HG03469 (cell line): Measurements from ENCODE around the gene DDIT4.
"Not testable (repeated sequence)": the region's sequence is repeated elsewhere in the genome, so short reads cannot be mapped to it uniquely, and the experiment has no call there.

Experiments used
- ATAC-seq: cut with Tn5 transposase; IDR thresholded peaks from one replicate; pipeline ENCODE4 v1.9.1; 2021; ENCODE audit warnings: mild to moderate bottlenecking, moderate library complexity, moderate number of reproducible peaks; ENCODE audit not compliant: unreplicated experiment

DDIT4 gene

DNA sequence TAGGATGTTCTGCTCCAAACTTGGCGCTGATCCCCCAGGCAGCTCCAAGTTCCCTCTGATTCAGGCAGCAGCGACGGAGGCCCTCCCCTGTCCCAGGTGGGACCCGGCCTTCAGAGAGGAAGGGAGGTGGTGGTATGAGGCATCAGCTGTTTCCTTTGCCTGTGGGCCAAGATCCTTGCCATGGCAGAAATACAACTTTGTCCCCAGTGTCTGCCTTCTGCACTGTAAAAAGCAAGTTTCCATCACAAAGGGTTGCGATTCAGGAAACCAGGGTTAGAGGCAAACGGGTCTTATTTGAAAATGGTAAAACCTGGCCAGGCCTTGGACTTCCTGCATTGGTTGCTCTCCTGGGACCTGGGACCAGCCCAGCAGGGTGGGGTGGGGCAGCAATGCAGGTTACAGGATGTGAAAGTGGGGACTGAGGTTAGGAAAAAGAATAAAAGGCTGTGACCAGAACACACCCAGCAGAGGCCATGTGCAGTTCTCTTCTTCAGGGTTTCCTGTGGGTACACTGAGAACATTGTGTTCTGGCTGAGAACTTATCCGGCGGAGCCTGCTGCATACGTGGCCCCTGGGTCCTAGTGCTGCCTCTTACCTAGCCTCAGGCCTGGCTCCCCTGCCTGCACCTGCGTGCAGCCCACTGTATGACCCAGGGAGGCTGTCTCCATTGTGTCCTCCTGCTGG is 25.1 kb upstream of the DDIT4 start:
- peak; percentile 46 for ATAC-seq

DNA sequence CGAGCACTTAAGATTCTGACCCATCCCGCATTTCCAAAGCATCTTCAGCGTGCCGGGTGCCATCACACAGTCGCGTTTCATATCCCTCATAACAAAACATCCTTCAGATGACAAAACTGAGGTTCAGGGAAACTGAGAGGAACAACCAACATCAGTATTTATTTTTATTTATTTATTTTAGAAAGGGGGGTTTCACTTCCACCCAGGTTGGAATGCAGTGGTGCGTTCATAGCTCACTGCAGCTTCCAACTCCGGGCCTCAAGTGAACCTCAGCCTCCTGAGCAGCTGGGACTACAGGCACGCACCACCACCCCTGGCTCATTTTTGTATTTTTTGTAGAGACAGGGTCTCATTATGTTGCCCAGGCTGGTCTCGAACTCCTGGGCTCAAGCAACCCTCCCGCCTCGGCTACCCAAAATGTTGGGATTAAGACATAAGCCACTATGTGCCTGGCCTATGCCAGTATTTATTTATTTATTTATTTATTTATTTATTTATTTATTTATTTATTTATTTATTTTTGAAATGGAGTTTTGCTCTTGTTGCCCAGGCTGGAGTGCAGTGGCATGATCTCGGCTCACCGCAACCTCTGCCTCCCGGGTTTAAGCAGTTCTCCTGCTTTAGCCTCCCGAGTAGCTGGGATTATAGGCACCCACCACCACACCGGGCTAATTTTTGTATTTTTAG is 24.4 kb upstream of the DDIT4 start:
- ATAC-seq = not testable (repeated sequence)

DNA sequence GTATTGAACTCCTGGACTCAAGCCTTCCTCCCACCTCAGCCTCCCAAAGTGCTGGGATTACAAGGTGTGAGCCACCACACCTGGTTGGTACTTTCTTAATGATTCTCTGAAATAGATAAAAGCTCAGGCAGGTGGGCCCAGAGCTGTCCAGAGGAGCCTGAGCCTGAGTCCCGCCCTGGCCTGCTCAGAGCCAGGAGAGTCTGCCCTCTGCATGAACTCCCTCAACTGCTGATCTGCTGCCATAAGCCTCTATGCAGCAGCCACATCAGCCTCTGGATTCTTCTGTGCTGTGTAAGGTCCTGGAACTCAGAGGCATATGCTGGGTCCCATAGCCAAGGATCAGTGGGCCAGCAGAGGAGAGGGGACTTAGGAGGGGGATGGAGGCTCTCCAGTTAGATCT is 23.1 kb upstream of the DDIT4 start:
- no peak for ATAC-seq

DNA sequence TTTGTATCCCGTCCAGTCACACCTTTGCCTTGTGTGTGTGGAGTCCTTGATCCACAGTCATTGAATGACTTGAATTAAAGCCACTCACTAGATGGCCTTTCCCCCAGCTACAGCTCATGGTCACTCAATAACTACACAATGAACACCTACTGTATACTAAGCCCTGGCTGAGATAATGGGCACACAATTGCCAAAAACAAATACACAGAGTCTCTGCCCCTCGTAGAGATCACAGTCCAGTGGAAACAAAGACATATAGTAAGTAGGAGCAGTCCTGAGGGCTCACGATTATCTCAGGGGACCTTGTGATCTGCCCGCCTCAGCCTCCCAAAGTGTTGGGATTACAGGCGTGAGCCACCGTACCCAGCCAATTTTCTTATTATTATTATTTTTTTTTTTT is 22.1 kb upstream of the DDIT4 start:
- no peak for ATAC-seq

DNA sequence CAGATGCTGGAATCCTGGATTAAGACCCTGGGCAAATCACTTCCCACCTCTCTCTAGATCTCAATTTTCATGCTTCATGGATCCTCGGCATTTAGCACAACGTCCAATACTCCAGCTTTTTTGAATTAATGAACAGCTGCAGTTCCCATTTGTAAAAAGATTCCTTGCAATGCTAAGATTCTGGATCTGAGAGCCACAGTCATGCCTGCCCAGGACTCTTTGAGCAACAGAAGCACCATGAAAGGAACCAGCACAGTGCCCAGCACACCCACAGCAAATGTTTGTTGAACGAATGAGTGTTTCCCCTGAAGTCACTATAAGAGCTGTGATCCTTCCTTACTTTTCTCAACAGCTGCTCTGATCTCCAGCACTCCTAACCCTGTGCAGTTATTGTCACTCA is 20.8 kb upstream of the DDIT4 start:
- ATAC-seq = no peak

DNA sequence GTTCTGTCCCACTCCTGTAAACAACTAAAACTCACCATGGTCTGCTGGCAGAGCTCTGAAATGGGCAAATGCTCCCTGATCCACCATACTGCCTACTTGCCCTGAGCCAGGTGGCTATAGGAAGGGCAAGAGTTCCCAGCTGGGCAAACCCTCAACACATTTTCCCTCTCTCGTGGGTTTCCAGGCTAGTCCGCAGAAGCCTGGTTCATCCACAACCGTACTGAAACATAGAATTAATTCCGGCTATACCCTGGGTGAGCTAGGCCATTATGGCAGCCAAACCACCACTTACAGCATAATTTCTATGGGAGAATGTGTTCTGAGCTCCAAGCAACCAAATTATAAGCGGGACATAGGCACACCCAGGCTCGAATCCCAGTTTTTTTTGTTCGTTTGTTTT is 20.1 kb upstream of the DDIT4 start:
- no peak for ATAC-seq

DNA sequence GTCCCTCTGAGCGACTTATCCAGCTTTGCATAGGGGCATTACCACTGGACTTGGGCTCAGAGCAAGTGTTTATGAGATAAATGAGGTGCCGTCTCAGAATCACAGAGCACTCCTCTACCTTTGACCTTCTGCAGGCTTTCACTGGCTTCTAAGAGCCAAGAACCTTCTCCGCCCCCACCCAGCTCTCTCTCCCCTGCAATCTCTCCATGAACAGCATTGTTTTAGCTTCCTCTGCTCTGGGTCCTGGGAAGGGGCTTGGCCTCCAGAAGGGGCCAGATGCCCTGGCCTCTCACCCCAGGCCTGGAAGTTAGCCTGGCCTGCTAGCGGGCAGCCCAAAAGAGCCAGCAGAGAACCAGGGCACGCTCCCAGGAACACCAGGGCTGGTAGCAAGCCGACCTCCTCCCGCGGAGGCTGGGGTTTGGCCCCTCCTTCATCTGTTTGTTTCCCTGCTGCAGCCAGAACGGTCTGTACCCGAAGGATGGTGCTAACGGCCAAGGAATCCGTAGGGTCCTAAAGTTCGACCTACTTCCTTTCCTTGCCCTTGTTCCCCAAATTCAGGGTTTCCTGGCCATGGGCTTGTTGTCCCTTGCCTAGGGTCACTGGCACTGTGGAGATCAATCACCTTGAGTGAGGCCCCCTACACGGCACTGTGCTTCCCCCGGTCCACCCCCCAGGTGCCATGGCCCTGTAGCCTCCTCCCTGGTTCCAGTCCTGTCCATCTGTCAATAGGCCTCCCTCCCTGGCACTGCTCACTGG is 18.7 kb upstream of the DDIT4 start:
- ATAC-seq = no peak

DNA sequence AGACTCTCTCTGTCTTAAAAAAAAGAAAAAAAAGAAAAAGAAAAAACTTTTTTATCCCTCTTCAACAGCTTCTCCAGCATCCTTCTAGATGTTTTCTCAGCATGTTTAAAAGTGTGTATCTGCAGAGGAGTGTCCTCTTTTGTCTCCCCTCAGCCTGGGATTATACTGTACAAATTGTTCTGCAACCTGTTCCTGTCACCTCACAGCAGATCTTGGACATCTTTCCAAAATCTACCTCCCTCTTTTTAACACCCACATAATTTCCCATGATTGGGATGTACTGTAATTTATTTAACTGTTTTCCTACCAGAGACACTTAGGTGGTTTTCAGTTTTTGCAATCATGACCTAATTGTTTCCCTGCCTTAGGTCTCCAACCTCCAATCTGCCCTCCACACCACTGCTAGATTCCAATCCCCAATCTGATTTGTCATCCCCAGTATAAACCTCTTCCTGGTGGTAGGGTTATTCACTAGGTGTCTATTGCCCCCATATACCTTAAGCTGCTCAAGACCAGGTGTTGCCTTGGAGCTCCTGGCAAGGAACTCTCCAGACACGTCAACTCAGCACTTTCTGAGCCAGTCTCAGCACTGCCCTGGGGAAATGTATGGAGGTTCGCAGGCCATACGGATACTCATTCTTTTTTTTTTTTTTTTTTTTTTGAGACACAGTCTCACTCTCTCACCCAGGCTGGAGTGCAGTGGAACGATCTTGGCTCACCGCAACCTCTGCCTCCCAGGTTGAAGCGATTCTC is 17.6 kb upstream of the DDIT4 start:
- ATAC-seq = no peak

DNA sequence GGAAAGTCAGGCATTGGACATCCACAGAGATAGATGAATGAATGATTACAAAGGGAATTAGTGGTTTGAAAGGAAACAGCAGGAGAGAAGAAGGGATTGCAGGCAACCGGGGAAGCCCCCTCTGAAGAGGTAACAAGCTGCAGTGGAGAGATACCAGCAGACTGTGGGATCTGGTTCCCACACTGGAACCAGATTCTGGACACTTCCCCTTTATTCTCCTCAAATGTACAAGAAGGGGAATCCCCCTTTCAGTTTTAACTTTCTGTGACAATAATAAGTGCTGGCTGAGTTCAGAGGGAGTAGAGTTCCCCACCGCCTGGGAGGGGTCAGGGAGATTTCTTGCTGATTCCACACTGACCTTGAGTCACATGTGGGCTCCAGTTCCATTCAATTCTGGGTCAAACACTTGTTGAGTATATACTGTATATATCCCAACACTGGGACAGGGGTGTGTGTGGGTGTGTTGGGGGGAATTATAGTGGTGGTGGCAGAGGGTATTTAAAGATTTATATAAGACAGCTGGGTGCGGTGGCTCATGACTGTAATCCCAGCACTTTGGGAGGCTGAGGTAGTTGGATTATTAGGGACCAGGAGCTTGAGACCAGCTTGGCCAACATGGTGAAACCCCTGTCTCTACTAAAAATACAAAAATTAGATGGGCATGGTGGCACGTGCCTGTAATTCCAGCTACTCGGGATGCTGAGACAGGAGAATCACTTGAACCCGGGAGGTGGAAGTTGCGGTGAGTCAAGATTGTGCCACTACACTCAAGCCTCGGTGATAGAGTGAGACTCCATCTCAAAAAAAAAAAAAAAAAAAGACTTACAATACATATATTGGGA is 16.5 kb upstream of the DDIT4 start:
- ATAC-seq = no peak

DNA sequence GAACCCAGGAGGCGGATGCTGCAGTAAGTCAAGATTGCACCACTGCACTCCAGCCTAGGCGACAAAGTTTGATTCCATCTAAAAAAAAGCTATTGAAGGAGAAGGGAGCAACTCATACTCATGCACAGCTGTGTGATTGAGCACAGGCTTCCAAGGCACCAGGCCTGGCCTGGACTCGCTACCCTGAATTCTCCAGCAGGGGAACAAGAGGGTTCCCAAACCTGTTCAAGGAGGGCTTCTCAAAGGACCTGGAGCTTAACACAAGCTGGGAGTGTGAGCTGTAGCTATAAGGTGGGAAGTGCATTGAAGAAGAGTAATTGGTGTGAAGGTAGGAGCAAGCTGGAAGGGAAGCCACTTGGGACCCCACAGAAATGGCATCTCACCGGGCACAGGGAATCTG is 15.1 kb upstream of the DDIT4 start:
- no peak for ATAC-seq

DNA sequence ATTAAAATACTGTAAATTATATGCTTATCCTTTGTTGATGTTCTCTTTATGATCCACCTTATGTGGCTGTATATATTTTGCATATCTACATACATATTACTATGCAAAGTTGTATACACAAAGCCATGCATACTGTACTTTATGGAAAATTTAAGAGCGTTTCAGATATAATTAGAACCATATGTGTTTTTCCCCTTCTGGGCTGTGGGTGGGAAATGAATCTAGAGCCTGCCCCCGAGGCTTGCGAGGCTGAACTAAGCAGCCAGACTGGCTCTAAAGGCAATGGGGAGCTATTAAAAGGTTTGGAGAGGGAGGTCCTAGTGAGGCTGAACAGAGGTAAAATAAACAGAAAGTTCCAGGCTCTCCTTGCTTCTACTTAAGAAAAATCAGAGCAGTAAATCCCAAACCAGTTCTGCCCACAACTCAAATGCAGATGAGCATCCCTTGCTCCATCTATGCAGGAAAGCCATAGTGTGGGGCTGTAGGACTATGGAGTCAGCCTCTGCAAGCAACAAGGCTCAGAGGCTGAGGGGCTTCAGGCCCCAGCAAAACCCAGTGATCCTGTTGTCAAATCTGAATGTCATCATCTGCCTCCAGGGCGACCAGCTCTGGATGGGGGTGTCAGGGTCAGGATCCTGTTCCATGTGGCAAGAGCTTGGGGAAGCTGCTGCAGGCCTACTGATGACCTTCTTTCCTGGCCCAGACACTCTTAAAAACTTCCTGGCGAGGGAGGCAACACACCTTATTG is 14.1 kb upstream of the DDIT4 start:
- no peak for ATAC-seq

DNA sequence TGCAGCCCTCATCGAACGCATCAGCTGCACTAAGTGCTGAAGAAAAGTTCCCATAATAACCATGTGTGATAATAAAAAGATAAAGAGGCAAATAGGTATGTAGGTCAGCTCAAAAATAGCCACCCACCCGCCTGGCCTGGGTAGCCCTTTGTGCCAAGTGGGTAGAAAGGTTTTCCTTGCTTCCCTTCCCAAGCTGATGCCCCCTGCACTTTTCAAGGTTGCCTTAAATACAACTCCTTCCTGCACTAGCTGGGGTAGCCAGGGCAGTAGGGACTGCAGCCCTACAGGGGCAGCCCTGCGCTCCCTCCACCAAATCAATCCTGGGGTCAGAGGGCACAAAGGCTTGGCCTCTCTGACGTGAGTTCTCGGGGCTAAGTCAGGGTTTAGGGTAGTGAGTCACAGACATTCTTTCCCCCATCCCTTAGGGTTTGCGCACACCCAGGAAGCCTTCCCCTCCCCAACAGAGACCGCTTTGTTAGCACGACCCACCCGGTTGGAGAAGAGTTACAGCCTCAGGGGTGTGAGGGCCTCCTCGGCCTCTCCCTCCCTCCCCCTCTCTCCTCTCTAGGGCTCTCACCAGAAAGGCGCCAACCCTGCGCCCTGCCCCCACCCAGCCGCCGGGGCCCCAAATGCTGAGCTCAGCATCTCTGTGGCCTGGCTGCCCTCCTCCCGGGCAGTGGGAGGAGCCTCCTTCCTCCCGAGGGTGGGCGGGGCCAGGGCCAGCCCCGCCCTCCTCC is 13.3 kb upstream of the DDIT4 start:
- peak; percentile 31 for ATAC-seq

DNA sequence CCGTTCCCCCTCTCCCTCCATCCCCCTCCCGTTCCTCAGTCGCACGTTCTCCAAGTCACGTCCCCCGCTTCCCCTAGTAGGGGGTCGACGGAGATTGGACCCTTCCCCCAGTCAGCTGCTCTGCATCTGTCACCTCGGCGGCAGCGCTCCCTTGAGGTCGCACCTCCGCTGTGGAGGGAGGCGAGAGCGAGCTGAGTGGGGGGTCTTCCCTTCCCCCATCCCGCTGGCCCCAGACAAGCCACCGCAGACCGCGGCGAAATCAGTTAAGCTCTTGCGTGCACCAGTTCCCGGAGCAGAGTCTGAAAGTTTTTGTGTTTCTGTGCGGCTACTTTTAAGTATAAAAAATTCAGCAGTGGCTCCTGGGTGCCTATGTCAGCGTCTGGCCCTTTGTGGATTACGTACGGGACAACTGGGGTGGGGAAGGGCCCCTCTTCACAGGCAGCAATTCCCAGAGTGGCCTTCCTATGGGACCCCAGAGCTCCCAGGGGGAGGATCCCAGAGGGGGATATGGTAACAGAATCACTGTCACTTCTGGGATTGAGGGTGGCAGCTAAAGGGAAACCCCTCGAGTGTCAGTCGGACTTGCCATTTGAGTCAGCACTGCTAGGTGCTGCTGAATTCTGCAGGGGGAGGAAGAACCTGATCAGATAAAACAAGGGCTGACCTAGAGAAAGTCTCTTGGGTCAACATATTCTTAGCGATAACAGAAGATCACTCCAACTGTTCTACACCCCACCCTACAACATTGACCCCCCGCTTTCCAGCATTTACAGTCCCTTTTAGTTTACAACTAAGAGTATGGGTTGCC is 12.5 kb upstream of the DDIT4 start:
- peak; percentile 33 for ATAC-seq

DNA sequence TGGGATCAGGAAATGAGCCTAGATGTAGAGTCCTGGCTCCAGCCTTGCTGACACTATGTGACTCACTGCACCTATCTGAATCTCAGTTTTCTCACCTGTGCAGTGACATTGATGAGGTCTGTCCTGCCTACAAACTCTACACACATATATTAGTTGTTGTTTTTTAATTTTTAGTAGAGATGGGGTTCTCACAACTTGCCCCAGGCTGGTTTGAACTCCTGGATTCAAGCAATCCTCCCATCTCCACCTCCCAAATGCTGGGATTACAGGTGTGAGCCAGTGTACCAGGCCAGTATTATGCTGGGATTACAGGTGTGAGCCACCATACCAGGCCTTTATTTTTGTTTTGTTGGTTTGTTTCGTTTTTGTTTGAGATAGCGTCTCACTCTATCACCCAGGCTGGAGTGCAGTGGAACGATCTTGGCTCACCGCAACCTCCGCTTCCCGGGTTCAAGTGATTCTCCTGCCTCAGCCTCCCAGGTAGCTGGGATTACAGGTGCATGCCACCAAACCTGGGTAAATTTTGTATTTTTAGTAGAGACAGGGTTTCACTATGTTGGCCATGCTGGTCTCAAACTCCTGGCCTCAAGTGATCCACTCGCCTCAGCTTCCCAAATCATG is 11.8 kb upstream of the DDIT4 start:
- ATAC-seq = peak; percentile 14

DNA sequence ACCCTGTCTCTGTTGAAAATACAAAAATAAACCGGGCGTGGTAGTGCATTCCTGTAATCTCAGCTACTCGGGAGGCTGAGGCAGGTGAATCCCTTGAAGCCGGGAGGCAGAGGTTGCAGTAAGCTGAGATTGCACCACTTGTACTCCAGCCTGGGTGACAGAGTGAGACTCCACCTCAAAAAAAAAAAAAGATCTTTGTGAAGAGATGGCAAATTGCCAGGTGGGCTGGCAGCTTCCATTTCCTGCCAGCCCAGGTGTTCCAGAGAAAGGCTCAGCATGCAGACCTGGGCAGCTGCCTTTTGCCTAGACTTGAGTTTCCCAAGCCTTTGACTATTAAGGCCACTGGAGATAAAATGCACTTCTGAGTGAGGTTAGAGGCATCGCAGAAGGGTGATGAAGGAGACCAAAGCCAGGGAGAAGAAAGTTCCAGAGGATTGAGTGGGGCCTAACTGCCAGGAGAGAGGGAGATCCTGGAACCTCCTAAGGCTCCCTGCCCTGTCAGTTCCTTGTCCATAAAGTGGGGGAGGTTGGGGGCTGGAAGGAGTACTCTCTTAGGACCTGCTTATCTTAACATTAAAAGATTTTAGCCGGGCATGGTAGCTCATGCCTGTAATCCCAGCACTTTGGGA is 10.0 kb upstream of the DDIT4 start:
- ATAC-seq = no peak

DNA sequence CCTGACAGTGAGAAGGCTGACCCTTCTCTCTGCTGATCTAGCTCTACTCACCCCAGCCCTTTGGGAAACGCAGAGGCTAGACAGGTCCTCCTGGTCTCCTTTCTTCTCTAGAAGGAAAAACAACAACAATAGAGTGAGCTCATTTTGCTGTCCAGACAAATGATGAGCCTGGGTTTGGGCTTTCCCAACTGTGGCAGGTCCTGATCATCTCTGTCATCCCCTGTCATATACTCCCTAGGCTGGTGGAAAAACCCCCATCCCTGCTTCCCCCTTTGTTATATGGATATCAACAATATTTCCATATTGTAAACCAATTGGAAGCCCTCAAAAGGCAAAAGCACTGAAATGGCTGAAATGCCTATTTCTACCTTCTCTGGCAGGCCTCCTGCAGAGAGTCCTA is 9.2 kb upstream of the DDIT4 start:
- ATAC-seq = no peak

DNA sequence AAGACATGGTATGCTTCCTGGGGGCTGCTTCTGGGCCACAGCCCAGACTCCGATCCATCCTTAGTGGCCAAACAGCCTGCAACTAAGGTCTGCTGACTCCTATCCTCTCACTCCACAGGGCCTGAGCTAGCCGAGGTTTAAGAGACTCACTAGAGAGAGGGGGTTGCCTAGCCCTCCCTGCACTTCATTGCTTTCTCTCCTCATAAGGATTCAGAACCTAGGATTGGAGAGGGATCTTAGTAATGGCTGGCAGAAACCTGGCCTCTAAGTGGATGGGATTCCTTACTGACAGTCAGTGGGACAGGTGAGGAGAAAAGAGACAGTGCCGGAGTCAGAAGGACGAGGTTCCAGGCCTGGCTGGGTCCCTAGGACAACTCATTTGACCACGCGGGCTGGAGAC is 8.2 kb upstream of the DDIT4 start:
- no peak for ATAC-seq
